Measurements from ENCODE around the gene BDP1.
A peak's percentile ranks its signal among the peaks of the same experiment; 100 is the strongest.
"Not testable (repeated sequence)": the region's sequence is repeated elsewhere in the genome, so short reads cannot be mapped to it uniquely, and the experiment has no call there.

BDP1 gene

DNA sequence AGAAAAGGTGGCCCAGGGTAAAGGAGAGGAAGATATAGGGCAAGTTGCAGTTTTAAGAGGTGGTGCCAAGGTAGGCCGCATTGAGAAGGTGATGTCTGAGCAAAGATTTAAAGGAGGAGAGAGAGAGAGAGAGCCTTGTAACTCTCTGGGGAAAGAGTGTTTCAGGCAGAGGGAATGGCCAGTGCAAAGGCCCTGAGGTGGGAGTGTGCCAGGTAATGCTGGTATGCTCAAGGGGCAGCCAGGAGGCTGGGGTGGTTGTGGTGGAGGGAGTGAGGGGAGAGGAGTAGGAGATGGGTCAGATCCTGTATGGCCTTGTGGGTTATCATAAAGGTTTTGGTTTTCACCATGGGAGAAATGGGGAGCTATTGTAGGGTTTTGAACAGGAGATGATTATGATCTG, 141.6 kb downstream of the BDP1 start:
- TF ChIP-seq EZH2 (IDR thresholded peaks at IDR 0.05) (no peak), FOXP2 (optimal IDR thresholded peaks at IDR 0.05; ENCODE audit: control extremely low read depth, extremely low read length, insufficient read depth) (no peak), POLR2AphosphoS5 (IDR thresholded peaks at IDR 0.05; ENCODE audit: borderline replicate concordance, low read depth, low read length) (no peak)
- no peak overlapping the region for H3K9ac ChIP-seq (ENCODE audit: insufficient read length)
- H3K9me3 ChIP-seq (ENCODE audit: low read depth, low read length), result no peaks in the 10 kb centered on the region
- H3K4me3 ChIP-seq, result no peak overlapping the region
- no peak for DNase-seq (ENCODE audit: low read depth, low spot score)
- H3K36me3 ChIP-seq (ENCODE audit: insufficient read depth, low read length), result peaks cover 28% of the 10 kb centered on the region
- no peak overlapping the region for H3K27ac ChIP-seq

DNA sequence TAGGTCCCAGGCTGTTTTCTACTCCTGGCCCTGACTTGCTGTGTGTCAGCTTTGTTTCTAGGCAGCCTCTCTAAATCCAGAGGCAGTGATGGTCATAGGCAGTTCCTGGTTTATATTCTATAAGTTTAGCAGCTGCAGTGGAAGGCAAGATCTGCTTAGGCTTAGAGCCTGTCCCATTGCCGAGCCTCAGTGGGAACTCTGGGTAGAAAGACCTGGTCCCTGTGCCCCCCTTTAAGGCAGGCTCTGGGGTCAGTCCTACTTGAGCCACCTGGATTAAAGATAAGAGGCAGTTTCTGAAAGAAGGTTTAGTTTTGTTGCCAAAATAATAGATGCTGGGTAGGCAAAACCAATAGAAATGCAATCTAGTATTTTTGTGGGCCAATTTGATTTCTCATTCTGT, 145.3 kb downstream of the BDP1 start:
- no peaks in the 10 kb centered on the region for H3K9me3 ChIP-seq (ENCODE audit: low read depth, low read length)
- peaks cover 37% of the 10 kb centered on the region for H3K36me3 ChIP-seq (ENCODE audit: insufficient read depth, low read length)
- no peak overlapping the region for H3K27ac ChIP-seq
- no peak for DNase-seq (ENCODE audit: low read depth, low spot score)
- H3K4me3 ChIP-seq, result no peak overlapping the region
- TF ChIP-seq FOXP2 (optimal IDR thresholded peaks at IDR 0.05; ENCODE audit: control extremely low read depth, extremely low read length, insufficient read depth) (no peak), POLR2AphosphoS5 (IDR thresholded peaks at IDR 0.05; ENCODE audit: borderline replicate concordance, low read depth, low read length) (no peak), EZH2 (IDR thresholded peaks at IDR 0.05) (no peak)
- H3K9ac ChIP-seq (ENCODE audit: insufficient read length), result no peak overlapping the region

DNA sequence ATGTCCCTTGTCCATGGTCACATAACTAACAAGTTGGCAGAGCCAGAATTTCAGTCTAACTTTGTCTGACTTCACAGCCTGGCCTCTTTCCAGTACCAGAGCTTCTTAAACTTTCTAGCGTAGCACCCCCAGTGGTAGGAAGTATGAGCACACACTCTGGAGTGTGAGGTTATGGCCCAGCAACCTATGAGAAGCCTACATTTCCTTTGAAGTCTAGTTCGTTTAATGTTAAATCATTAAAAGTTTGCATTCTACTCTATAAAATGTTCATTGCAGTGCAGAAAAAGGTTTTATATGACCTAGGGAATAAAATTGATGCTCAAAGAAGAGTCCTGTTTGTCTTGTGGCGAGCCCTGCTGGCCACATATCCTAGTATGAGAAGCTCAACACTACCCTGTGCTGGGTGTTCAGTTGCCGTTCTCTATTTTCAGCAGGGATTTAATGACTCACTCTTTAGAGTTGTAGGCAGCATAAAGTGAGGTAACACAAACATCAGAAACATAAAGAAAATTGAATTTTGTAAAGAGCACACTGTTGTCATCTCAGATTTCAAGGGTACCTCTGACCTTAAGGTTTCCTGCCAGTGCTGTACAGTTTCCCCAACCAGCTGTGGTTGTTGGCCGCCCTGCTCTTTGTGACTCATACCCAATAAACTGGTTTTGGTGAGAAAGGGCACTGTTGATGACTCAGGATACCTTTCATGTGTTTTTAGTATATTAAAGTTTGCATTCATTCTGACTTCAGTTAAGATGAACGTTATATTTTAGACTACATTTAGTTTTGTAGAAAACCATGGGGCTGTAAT, 146.0 kb downstream of the BDP1 start:
- TF ChIP-seq EZH2 (IDR thresholded peaks at IDR 0.05) (no peak), POLR2AphosphoS5 (IDR thresholded peaks at IDR 0.05; ENCODE audit: borderline replicate concordance, low read depth, low read length) (no peak), FOXP2 (optimal IDR thresholded peaks at IDR 0.05; ENCODE audit: control extremely low read depth, extremely low read length, insufficient read depth) (no peak)
- no peak for DNase-seq (ENCODE audit: low read depth, low spot score)
- Histone ChIP-seq H3K27ac (0 out of 2 replicates have a peak overlapping the region, but pooled peaks have one; percentile 1), H3K36me3 (ENCODE audit: insufficient read depth, low read length) (peaks cover 33% of the 10 kb centered on the region), H3K9ac (ENCODE audit: insufficient read length) (no peak overlapping the region), H3K9me3 (ENCODE audit: low read depth, low read length) (no peaks in the 10 kb centered on the region), H3K4me3 (no peak overlapping the region)

- H3K9ac ChIP-seq (ENCODE audit: insufficient read length); H3K36me3 ChIP-seq (ENCODE audit: insufficient read depth, low read length); H3K27ac ChIP-seq; H3K4me3 ChIP-seq; H3K9me3 ChIP-seq (ENCODE audit: low read depth, low read length); DNase-seq (ENCODE audit: low read depth, low spot score): not testable (repeated sequence)
Observed at GRCh38 chr5:71609916-71610315, 154.5 kb downstream of the BDP1 start.

DNA sequence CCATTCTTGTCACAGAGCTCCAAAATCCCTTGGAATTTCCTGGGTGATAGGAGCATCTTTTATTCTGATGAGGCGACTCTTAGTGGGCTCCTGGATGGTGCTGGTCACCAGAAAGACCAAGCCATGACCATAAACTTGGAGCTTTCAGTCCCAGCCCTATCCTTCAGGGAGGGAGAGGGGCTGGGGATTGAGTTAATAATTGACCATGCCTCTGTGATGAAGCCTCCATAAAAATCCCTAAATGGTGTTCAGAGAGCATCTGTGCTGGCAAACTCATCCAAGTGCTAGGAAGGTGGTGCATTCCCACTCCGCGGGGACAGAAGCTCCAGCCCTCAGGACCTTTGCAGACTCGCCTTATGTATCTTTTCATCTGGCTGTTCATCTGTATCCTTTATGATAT, 160.4 kb downstream of the BDP1 start:
- Histone ChIP-seq H3K4me3 (no peak overlapping the region), H3K9ac (ENCODE audit: insufficient read length) (no peak overlapping the region), H3K9me3 (ENCODE audit: low read depth, low read length) (no peaks in the 10 kb centered on the region), H3K36me3 (ENCODE audit: insufficient read depth, low read length) (peaks cover 4% of the 10 kb centered on the region; the same call in 1 of the 2 replicates), H3K27ac (no peak overlapping the region)
- DNase-seq (ENCODE audit: low read depth, low spot score), result no peak
- no peak for TF ChIP-seq EZH2 (IDR thresholded peaks at IDR 0.05)
- no peak for TF ChIP-seq POLR2AphosphoS5 (IDR thresholded peaks at IDR 0.05; ENCODE audit: borderline replicate concordance, low read depth, low read length)
- no peak for TF ChIP-seq FOXP2 (optimal IDR thresholded peaks at IDR 0.05; ENCODE audit: control extremely low read depth, extremely low read length, insufficient read depth)
